HG02884 (cell line): Measurements from ENCODE around the gene ERO1B.
"Not testable (repeated sequence)": the region's sequence is repeated elsewhere in the genome, so short reads cannot be mapped to it uniquely, and the experiment has no call there.

Source experiments
- ATAC-seq: cut with Tn5 transposase; IDR thresholded peaks from one replicate; pipeline ENCODE4 v1.9.1; 2021; ENCODE audit warnings: mild to moderate bottlenecking, moderate library complexity; ENCODE audit not compliant: unreplicated experiment

Gene ERO1B, protein sequence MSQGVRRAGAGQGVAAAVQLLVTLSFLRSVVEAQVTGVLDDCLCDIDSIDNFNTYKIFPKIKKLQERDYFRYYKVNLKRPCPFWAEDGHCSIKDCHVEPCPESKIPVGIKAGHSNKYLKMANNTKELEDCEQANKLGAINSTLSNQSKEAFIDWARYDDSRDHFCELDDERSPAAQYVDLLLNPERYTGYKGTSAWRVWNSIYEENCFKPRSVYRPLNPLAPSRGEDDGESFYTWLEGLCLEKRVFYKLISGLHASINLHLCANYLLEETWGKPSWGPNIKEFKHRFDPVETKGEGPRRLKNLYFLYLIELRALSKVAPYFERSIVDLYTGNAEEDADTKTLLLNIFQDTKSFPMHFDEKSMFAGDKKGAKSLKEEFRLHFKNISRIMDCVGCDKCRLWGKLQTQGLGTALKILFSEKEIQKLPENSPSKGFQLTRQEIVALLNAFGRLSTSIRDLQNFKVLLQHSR

DNA sequence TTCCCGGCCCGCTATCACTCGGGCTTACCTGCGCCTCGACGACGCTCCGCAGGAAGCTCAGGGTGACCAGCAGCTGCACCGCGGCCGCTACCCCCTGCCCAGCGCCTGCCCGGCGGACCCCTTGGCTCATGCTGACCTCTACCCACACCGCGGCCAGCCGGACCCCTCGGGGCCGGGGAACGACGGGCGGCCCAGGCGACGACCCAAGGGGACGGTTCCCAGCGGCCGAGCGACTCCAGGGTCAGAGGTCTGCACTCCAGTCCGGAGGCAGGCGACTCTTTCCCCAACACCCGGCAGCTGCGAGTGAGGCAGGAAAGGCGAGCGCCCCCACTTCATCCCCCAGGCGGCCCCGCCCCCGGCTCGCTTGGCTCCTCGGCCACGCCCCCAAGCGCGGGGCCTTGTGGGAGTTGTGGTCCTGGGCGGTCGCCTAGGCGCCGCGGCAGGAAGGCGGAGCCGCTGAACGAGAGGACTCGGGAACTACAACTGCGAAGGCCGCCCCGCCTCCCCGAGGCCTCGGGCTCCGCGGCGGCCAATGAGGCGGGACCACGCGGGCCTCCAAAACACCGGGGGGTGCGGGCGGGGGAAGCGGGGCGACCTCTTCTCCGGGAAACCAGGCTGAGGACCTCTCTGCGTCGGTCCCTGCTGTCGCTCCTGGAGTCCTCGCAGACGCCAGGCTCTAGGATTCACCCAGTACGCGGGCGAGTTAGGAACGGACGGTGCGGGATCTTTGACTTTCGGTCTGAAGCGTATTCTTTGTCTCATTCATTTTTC, at the start of gene ERO1B:
Gene ERO1B (minus strand): TSS at position 305 of the 771 bp plus-strand sequence. CDS start 175 bp downstream, at position 130.
- peak; percentile 67 for ATAC-seq

DNA sequence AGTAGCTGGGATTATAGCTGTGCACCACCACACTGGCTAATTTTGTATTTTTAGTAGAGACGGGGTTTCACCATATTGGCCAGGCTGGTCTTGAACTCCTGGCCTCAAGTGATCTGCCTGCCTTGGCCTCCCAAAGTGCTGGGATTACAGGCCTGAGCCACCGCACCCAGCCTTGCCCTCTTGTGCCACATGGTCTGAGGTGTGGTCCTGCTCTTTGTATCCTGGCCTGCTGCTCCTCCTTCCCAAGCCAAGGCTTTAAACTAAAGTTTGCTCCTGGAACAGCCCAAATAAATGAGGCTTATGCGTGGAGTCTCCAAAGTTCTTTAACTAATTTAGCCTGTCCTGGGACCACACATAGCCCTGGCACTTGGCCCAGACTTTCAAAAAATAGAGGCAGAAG, 49.7 kb upstream of the ERO1B start:
- not testable (repeated sequence) for ATAC-seq

DNA sequence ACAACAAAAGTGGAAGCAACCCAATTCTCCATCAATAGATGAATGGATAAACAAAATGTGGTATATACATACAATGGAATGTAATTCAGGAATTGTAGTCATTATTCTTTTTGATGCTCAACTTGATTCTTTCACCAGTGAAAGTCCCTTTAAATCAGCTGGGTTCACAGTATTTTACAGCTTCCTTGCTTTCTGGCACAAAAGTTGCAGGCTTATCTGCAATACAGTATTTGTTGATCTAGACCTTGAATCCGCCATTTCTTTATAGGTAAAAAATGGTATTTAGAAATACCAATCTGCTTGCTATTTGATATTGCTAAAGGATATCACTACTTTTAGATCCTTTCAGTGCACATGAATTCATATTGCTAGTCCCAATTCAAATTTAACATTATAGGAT, 44.7 kb upstream of the ERO1B start:
- ATAC-seq, result no peak

DNA sequence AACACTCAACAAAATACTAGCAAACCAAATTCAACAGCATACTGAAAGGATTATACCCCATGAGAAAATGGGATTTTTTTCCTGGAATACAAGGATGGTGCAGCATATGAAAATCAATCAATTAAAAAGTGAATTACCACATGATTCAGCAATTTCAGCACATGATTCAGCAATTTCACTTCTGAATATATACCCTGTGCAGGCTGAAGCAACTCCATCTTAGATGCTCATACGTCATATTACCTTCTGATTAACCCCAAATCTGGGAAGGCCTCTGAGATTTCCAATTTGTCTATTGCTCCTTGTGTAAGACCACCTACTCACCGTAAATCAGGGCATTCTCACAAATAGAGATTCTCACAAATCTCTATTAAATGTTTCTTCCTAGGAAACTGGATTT, 43.8 kb upstream of the ERO1B start:
- ATAC-seq, result no peak

DNA sequence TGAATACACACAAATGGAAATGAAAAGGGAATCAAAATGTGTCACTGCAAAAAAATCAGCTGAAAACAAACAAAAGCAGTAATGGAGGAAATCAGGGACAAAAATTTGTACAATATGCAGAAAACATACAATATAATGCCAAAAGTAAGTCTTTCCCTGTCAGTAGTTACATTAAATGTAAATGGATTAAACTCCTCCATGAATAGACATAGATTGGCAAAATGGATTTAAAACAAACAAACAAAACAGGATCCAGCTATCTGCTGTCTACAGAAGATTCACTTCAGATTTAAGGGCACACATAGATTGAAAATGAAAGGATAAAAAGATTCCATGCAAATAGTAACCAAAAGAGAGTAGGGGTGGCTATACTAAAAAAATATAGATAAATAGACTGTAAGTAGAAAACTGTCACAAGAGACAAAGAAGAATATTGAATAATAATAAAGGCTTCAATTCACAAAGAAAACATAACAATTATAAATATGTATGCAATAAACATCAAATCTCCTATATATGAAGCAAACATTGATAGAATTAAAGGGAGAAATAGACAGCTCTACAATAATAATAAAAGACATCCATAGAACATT, 42.2 kb upstream of the ERO1B start:
- ATAC-seq, result no peak

DNA sequence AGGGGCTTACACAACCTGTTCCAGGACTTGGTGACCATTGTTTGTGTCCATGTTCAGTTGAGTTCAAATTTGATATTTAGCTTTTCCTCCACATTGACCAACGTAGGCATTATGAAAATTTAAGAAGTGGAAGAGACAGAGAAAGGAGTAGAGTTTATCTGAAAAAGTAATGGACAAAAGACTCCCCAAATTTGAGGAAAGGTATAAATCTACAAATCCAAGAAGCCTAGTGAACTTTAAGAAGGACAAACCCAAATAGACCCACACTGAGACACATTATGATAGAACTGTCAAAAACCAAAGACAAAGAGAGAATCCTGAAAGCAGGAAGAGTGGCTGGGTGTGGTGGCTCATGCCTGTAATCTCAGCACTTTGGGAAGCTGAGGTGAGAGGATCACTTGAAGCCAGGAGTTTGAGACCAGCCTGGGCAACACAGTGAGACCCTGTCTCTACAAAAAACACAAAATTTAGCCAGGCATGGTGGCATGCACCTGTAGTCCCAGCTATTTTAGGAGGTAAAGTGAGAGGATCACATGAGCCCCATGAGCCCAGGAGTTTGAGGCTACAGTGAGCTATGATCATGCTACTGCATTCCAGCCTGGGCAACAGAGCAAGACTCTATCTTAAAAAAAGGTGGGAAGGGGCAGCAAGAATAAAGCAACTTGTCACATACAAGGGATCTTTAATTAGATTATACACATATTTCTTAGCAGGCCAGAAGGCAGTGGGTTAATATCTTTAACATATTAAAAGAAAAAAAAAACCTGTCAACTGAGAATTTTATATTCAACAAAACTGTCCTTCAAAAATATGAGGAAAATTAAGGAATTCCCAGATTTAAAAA, 41.0 kb upstream of the ERO1B start:
- no peak for ATAC-seq

DNA sequence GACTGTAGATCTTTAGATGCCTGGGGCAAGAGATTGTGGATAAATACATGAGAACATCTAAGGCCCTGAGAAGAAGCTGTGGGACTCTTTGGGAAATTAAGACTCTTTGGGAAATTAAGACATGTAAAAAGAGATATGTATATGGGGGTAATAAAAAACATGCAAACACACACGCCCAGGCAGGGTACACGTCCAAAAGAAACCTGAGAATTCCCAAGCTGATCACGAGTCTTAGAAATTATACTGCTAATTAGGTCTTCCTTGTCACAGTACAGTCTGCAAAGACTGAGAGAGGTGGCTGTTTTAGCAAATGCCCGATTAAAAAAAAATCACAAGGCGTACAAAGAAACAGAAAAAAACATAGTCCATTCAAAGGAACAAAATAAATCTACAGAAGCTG, 39.3 kb upstream of the ERO1B start:
- ATAC-seq, result no peak

DNA sequence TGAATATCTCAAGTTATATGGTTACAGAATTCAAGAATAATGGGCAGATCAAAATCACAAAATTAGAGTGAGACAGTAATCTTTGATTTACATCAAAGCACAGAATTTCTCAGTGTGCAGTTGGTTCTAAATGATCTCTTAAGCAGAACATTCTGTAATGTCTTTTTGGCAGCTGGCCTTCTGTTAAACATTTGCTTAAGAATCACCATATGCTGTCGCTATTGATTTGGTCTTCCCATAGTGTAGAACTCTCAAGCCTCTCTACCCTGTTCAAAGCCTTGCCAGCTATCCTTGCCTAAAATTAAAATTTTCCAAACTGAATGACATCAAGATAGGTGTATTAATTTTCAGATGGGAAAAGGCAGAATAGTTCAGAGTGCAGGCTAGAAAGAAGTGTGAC, 38.9 kb upstream of the ERO1B start:
- ATAC-seq, result no peak

DNA sequence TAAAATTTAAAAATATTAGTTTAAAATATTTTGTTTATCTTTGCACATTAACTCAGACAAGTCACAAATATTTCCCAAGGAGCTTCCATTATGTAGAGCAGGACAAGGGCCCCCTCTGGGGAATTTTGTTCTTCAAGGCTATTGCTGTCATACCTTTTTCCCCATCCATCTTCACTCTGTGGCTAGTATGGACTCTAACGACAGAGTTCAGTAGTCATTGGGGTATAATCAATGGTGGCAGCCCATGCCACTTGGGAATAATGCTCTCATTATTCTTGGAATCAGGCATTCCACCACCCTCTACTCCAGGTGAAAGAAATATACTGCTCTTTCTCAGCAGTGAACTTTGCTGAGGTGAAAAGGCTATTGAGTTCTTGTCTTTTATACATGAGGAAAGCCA, 38.5 kb upstream of the ERO1B start:
- no peak for ATAC-seq

DNA sequence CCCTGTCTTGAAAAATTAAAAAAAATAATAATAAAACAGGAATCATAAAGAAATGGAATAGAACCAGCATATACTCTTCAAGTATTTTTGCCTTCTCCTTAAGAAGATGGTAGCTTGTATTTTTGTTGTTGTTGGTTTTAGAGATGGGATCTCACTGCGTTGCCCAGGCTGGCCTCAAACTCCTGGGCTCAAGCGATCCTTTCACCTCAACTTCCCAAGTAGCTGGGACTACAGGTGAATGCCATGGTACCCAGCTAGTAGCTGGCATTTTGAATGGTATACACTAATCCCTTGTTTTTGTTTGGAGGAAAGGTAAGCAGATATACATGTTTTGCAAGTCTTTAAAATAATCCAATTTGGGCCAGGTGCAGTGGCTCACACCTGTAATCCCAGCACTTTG, 34.7 kb upstream of the ERO1B start:
- no peak for ATAC-seq

DNA sequence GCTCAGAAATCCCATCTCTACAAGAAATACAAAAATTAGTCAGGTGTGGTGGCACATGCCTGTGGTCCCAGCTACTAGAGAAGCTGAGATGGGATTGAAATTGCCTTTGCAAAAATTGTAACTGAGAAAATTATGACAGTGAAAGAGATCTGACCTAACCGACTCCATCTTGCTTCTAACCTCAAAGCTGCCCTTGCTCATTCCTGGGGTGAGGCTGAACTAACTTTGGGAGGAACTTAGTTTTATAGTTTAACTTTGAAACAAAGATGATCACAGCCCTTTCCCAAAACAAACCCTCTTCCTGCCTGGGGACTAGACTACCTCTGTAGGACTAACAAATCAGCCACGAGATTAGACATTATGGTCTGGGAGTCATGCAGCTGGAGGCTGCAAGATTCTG, 33.8 kb upstream of the ERO1B start:
- ATAC-seq, result no peak

DNA sequence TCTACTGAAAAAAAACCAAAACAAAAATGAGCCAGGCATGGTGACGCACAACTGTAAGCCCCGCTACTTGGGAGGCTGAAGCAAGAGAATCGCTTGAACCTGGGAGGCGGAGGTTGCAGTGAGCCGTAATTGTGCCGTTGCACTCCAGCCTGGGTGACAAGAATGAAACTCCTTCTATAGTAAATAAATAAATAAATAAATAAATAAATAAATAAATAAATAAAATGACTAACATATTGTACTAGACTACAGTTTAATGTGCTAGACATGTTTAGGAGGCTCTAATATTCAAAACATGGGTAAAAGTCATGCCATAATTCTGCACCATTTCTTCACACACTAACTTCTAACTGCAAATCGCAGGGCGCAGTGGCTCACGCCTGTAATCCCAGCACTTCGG, 33.3 kb upstream of the ERO1B start:
- no peak for ATAC-seq

DNA sequence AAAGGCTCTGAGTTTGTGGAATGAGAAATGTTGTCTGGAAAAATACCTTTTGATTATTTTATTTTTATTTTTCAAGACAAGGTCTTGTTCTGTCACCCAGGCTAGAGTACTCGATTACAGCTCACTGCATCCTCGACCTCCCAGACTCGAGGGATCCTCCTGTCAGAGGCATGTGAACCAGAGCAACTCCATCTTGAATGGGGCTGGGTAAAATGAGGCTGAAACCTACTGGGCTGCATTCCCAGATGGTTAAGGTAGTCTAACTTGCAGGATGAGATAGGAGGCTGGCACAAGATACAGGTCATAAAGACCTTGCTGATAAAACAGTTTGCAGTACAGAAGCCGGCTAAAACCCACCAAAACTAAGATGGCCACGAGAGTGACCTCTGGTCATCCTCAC, 32.3 kb upstream of the ERO1B start:
- not testable (repeated sequence) for ATAC-seq

DNA sequence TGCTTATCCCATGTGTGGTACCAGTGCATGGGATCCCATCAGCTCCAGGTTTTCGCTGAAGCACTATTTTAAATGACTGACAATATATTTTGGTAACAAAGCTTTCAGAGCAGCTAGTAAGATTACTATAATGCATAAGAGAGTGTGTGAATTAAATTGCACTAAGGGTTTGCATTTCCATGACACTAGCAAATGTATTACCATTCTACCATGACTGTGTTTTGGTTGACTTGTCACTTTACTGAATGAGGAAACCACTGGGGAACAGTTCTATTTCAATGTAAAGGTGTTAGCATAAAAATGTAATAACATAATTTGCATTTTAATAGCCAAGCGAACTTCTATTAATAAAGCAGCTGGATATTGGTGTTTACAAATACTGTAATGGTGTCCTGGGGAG, 31.7 kb upstream of the ERO1B start:
- ATAC-seq, result no peak

DNA sequence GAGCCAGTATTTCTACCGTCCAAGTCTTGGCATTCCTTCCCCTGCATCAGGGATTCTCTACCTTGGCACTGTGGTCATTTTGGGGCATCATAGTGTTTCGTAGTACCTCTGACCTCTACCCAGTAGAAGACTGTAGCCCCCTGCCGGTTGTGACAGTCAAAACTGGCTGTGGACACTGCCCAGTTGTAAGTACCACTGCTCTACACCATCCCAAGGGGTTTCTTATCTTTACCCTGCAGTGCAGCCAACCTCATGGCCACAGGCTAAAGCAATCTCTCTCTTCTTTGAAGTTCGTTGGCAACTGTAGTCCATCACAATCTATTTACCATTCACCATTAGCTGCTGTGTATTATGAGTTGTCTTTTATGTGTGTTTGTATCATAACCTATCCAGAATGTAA, 29.3 kb upstream of the ERO1B start:
- ATAC-seq, result no peak

DNA sequence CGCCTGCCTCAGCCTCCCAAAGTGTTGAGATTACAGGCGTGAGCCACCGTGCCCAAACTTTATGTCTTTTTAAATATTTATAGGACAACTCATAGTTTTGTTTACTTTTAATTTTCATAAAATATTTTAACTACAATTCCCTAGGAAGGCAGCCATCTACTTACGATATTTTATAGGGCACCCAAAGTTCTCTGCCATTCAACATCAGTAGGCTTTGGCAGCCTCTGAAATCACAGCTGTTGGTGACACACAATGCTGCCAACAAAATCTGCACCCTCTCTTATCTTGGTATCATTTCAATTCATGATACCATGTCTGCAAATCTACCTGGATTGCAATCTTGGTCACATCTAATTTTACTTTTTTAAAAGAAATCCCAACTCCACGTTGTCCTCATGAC, 27.1 kb upstream of the ERO1B start:
- no peak for ATAC-seq

DNA sequence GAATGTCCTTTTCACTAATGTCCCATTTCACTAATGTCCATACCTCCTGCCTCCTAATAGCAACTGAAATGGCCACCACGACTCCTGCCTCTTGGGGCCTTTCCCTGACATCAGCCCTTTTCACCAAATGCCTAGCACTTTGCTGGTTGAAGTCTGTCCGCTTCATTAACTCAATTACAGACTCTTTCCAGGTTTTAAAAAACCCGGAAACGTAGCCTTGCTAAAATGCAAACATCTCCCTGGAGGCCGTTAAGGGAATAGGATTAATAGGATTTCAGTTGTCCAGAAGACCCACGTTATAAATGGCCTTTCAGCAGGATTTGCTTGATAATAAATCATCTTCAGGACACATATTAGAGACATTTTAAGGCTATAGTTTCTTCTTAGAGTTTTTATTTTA, 25.7 kb upstream of the ERO1B start:
- ATAC-seq, result no peak

DNA sequence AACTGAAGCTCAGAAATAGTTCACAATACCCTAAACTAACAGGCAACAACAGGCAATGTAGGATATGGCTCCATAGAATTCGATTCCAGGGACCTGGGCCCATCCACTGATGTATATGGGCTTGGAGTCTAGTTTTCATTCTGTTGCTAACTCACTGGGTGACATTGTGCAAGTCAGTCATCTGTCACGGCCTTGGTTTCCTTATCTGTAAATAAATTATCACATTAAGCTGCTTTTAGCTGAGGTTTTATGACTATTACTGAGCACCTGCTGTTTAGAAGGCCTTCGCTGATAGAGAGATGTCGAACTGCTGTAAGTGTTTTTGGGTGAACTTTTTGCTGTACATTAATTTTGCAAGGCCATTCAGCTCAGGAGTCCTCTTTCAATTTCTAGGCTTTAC, 22.9 kb upstream of the ERO1B start:
- ATAC-seq, result no peak

DNA sequence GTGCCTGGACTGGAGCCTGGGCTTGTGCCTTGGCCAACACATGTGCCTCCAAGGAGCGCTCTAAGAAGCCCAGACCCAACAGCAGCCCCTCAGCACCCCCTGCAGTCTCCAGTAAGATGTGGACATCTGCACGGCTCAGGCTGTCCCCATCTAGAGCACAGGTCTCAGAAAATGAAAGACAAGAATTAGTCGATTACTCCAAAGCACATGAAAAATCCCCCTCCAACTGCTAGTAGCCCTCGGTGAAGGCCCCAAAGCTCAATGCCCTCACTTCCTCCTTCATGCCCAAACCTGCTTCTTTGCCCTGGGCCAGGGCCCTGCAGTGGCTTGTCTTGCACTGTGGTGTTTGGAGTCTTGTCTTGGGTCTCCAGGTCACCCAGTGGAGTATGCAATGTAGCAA, 21.9 kb upstream of the ERO1B start:
- peak; percentile 48 for ATAC-seq

DNA sequence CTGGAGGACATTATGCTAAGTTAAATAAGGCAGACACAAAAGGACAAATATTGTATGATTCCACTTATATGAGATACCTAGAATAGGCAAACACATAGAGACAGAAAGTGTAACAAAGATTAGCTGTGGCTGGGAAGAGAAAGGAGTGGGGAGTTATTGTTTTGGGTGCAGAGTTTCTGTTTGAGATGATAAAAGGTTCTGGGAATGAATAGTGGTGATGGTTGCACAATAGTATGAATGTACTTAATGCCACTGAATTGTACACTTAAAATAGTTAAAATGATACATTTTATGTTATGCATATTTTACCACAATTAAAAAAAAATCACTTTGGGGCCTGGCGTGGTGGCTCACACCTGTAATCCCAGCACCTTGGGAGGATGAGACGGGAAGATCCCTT, 21.2 kb upstream of the ERO1B start:
- no peak for ATAC-seq

DNA sequence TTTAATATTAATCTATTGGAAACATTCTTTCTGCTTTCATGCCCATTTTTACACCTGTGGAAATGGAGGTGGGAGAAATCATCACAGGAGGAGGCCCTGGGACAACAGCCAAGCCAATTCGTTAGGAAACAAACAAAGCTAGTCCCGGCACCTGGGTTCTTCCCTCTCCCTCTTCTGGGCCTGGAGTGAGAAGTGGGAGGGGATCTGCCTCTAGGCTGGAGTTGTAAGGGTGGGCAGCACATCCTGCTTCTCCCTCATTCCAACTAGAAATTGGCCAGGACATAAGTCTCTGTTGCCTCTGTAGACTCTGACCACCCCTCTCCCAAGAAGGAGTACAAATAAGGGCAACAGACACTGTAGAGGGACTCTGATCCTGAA, 20.2 kb upstream of the ERO1B start:
- ATAC-seq, result no peak
